SK-N-SH treated with all-trans-retinoic acid at 6 μM for 48 hours (cell line): Measurements from ENCODE around the gene FGGY.
A peak's percentile ranks its signal among the peaks of the same experiment; 100 is the strongest.

Experiments
- ATAC-seq: fragments of 200-7000 bp; cut with Tn5 transposase; 3 replicates; pipeline ENCODE4 v1.9.1; 2020; ENCODE audit warnings: mild to moderate bottlenecking, moderate library complexity
- ARNTL ChIP-seq: fragments of 450-650 bp; formaldehyde crosslinking; IDR thresholded peaks from 2 replicates; pipeline ENCODE4 v1.5.0; 2020; ENCODE audit warnings: low read depth, mild to moderate bottlenecking, moderate library complexity, borderline replicate concordance
- BACH2 ChIP-seq: fragments of 250-450 bp; sonication (Bioruptor Pico); IDR thresholded peaks from 2 replicates; pipeline ENCODE4 v1.9.0; 2021; ENCODE audit warnings: mild to moderate bottlenecking, borderline replicate concordance
- CREB5 ChIP-seq: fragments of 250-450 bp; sonication (Bioruptor Pico); IDR thresholded peaks from 2 replicates; pipeline ENCODE4 v1.5.1; 2020; ENCODE audit warnings: low read depth, mild to moderate bottlenecking, moderate library complexity
- CSDC2 ChIP-seq: fragments of 250-450 bp; sonication (Bioruptor Pico); IDR thresholded peaks from 2 replicates; pipeline ENCODE4 v1.5.0; 2020; ENCODE audit warnings: mild to moderate bottlenecking, moderate library complexity
- ESRRG ChIP-seq: fragments of 250-450 bp; sonication (Bioruptor Pico); IDR thresholded peaks from 2 replicates; pipeline ENCODE4 v1.6.1; 2021; ENCODE audit warnings: mild to moderate bottlenecking
- GLIS3 ChIP-seq: fragments of 250-450 bp; sonication (Bioruptor Pico); IDR thresholded peaks from 2 replicates; pipeline ENCODE4 v1.5.0; 2020; ENCODE audit warnings: mild to moderate bottlenecking, moderate library complexity
- ISL1 ChIP-seq: fragments of 250-450 bp; sonication (Bioruptor Pico); IDR thresholded peaks from 2 replicates; pipeline ENCODE4 v2.1.2; 2022; ENCODE audit warnings: mild to moderate bottlenecking, moderate library complexity
- OSR1 ChIP-seq: fragments of 250-450 bp; sonication (Bioruptor Pico); IDR thresholded peaks from 2 replicates; pipeline ENCODE4 v1.8.0; 2022; ENCODE audit warnings: moderate library complexity, mild to moderate bottlenecking, inconsistent platforms
- PATZ1 ChIP-seq: fragments of 250-450 bp; sonication (Bioruptor Pico); IDR thresholded peaks from 2 replicates; pipeline ENCODE4 v1.8.0; 2020; ENCODE audit warnings: mild to moderate bottlenecking, moderate library complexity, borderline replicate concordance
- PPARA ChIP-seq: fragments of 250-450 bp; sonication (Bioruptor Pico); IDR thresholded peaks from 2 replicates; pipeline ENCODE4 v1.5.0; 2020; ENCODE audit warnings: mild to moderate bottlenecking, borderline replicate concordance
- TCF4 ChIP-seq: fragments of 250-450 bp; sonication (Bioruptor Pico); IDR thresholded peaks from 2 replicates; pipeline ENCODE4 v1.8.0; 2021; ENCODE audit warnings: mild to moderate bottlenecking, moderate library complexity, borderline replicate concordance
- TOX ChIP-seq: fragments of 250-450 bp; sonication (Bioruptor Pico); IDR thresholded peaks from 2 replicates; pipeline ENCODE4 v1.8.0; 2021; ENCODE audit warnings: mild to moderate bottlenecking, moderate library complexity, borderline replicate concordance
- TSHZ2 ChIP-seq: fragments of 250-450 bp; sonication (Bioruptor Pico); IDR thresholded peaks from 2 replicates; pipeline ENCODE4 v1.5.0; 2020; ENCODE audit warnings: mild to moderate bottlenecking, moderate library complexity
- ZC3H10 ChIP-seq: fragments of 250-450 bp; sonication (Bioruptor Pico); IDR thresholded peaks from 2 replicates; pipeline ENCODE4 v1.5.1; 2021; ENCODE audit warnings: mild to moderate bottlenecking, moderate library complexity
- ZFP3 ChIP-seq: fragments of 250-450 bp; sonication (Bioruptor Pico); IDR thresholded peaks from 2 replicates; pipeline ENCODE4 v1.5.0; 2020; ENCODE audit warnings: mild to moderate bottlenecking, moderate library complexity
- ZNF565 ChIP-seq: fragments of 450-650 bp; formaldehyde crosslinking; conservative IDR thresholded peaks from 2 replicates; pipeline ENCODE4 v1.5.0; 2020; ENCODE audit warnings: low read depth, mild to moderate bottlenecking, moderate library complexity
- ZNF70 ChIP-seq: fragments of 450-650 bp; formaldehyde crosslinking; IDR thresholded peaks from 2 replicates; pipeline ENCODE4 v1.5.0; 2020; ENCODE audit warnings: mild to moderate bottlenecking, moderate library complexity
- ZNF8 ChIP-seq: fragments of 450-650 bp; formaldehyde crosslinking; IDR thresholded peaks from 2 replicates; pipeline ENCODE4 v1.5.0; 2020; ENCODE audit warnings: mild to moderate bottlenecking, moderate library complexity

FGGY gene

GRCh38 chr1:59625384-59625783 is 328.5 kb downstream of the FGGY start:
- TF ChIP-seq ISL1 (CRISPR knock-in tag): peak; percentile 60
- no peak for TF ChIP-seq OSR1 (CRISPR knock-in tag)
- no peak for TF ChIP-seq BACH2
- TF ChIP-seq ZC3H10 (CRISPR knock-in tag): no peak
- TF ChIP-seq CSDC2 (CRISPR knock-in tag): no peak
- peak; percentile 60 for ATAC-seq

- TF ChIP-seq ZFP3 (CRISPR knock-in tag): no peak
- no peak for TF ChIP-seq CSDC2 (CRISPR knock-in tag)
- no peak for TF ChIP-seq PPARA (CRISPR knock-in tag)
- TF ChIP-seq BACH2: no peak
- no peak for TF ChIP-seq PATZ1
- no peak for TF ChIP-seq ZNF8 (CRISPR knock-in tag)
- TF ChIP-seq CREB5 (CRISPR knock-in tag): no peak
- TF ChIP-seq ISL1 (CRISPR knock-in tag): no peak
- TF ChIP-seq ZNF70 (CRISPR knock-in tag): no peak
- TF ChIP-seq ZNF565: no peak
- ATAC-seq: no peak
These were observed 334.8 kb downstream of the FGGY start for GRCh38 chr1:59631561-59632255.

DNA sequence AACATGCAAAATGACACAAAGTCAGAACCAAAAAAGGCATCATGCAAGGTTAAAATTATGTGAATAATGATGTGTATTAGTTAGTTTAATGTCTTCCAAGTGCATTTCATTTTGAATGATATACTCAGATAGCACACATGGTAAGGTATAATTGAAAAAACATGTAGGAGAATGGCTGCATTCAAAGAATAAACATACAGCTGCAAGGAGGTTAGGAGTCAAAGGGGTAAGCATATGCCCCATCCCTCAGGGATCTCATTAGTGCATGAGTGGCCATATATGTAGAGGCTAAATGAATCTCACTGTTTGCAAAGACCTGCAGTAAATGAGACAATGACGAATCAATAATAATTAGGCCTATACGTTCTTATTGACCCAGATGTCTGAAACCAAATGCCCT is 338.2 kb downstream of the FGGY start:
- TF ChIP-seq GLIS3 (CRISPR knock-in tag) (no peak), ZNF70 (CRISPR knock-in tag) (peak; percentile 99), TCF4 (CRISPR knock-in tag) (peak; percentile 91)
- ATAC-seq: no peak

DNA sequence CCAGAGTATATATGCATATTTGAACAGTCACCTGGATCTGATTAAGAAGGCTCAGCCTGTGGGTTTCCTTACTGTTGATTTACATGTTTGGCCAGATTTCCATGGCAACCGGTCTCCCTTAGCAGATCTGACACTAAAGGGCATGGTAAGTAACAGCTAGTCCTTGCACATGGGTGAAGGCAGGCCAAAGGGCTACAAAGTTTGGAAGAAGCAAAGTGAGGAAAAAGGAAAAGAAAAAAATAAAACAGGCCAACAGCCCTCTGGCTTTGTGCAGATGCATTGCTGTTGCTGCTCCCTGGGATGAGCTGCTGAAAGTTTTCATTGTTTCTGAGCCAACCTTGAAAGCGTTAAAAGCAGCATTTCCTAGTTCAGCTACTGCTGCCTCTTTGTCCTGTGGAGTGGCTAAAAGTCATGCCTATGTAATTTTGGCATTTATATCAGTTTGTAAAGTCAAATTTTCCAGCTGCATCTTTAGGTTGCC is 341.4 kb downstream of the FGGY start:
- ATAC-seq: peak; percentile 94
- peak; percentile 54; the same call in 1 of the 2 replicates for TF ChIP-seq TCF4 (CRISPR knock-in tag)
- TF ChIP-seq ZFP3 (CRISPR knock-in tag): no peak

- peak; percentile 5; the same call in 1 of the 3 replicates for ATAC-seq
- TF ChIP-seq CSDC2 (CRISPR knock-in tag): no peak
- TF ChIP-seq TOX: no peak
These were observed 342.4 kb downstream of the FGGY start for GRCh38 chr1:59639266-59639665.

GRCh38 chr1:59640851-59641250 is 344.0 kb downstream of the FGGY start:
- no peak for ATAC-seq
- TF ChIP-seq PATZ1 (no peak), ARNTL (CRISPR knock-in tag) (no peak)
- TF ChIP-seq, all 23 proteins: peak for 0

- no peak for ATAC-seq
- TF ChIP-seq GLIS3 (CRISPR knock-in tag): no peak
- no peak for TF ChIP-seq ZNF565
- TF ChIP-seq CREB5 (CRISPR knock-in tag): no peak
- no peak for TF ChIP-seq TSHZ2
- TF ChIP-seq TCF4 (CRISPR knock-in tag): no peak
- no peak for TF ChIP-seq ZFP3 (CRISPR knock-in tag)
- TF ChIP-seq TOX: no peak
- TF ChIP-seq ISL1 (CRISPR knock-in tag): no peak
- TF ChIP-seq ESRRG (CRISPR knock-in tag): no peak
- no peak for TF ChIP-seq ARNTL (CRISPR knock-in tag)
- TF ChIP-seq CSDC2 (CRISPR knock-in tag): no peak
- TF ChIP-seq ZC3H10 (CRISPR knock-in tag): no peak
- TF ChIP-seq, all 23 proteins: peak for 0
These were observed 344.9 kb downstream of the FGGY start for GRCh38 chr1:59641836-59642235.
